ENCODE data around the gene OR2S2.
"Not testable (repeated sequence)": the region's sequence is repeated elsewhere in the genome, so short reads cannot be mapped to it uniquely, and the experiment has no call there.

The OR2S2 gene

DNA sequence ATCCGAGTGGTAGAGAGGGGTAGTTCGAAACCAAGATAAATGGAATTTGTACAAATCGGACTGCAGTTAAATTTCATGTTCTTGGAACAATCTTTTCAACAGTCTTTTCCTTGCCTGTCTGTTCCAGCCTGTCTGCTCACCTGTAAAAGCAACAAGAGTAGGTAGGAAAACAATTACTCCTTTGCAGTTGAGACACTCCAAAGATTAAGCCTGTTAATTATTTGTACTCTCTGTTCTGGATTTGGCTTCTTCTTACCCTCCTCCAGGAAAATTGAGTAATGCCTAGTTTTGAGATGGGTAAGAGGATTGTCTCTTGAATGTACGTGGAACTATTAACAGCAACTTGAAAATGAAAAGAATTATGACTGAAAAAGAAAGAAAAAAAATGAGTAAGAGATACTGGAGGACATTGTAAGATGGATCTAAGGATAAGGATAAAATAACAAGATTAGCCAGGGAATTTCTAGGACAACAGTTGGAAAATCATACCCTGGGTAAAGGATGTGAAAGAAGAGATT, 24.3 kb downstream of the OR2S2 start:
- DNase-seq, result no peak

DNA sequence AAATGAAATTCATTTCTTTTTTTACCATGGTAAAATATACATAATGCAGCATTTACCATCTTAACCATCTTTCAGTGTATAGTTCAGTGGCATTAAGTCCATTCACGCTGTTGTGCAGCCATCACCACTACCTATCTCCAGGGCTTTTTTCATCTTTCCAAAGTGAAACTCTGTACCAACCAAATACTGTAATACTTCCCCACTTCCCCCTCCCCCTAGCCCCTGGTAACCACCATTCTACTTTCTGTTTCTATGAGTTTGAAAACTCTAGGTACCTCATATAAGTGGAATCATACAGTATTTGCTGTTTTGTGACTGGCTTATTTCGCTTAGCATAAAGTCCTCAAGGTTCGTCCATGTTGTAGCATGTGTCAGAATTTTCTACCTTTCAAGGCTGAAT, 25.2 kb downstream of the OR2S2 start:
- no peak for DNase-seq

DNA sequence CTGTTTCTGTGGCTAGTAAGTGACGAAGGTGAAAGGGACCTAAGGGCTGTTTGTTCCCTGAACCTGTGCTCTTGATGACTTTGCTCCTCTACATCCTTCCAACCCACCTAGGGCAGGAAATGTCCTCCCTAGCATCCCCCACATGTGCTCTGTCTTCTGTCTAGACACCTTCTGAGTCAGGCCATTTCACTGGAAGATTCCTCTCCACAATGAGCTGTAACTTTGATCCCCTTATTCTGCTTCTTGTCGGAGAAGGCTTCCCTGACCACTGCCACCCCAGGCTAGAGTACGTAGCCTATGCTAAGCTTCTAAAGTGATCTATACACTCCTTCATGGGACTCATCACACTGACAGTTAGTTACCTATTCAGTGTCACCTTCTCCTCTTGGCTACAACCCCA, 27.0 kb downstream of the OR2S2 start:
- DNase-seq, result no peak

GRCh38 chr9:35930521-35930920, 27.4 kb downstream of the OR2S2 start:
- no peak for DNase-seq

GRCh38 chr9:35929453-35929718, 28.6 kb downstream of the OR2S2 start:
- no peak for DNase-seq

GRCh38 chr9:35928591-35929452, 29.1 kb downstream of the OR2S2 start:
- no peak for DNase-seq

- no peak for DNase-seq
These were observed 33.8 kb downstream of the OR2S2 start for GRCh38 chr9:35923927-35924763.

DNA sequence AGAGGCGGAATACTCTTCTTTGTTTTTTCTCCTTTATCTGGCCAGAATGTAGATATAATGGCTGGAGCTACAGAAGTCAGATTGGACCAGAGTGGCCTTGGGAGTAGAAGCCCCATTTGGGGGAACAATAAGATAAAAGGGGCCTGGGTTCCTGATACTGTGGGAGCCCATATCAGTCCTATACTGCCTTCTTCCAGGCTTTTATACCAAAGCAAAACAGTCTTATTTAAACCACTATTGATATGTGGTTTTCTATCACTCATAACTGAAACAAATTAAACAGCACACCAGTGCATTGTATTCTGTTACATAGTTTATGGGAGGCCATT, 34.4 kb downstream of the OR2S2 start:
- no peak for DNase-seq

DNA sequence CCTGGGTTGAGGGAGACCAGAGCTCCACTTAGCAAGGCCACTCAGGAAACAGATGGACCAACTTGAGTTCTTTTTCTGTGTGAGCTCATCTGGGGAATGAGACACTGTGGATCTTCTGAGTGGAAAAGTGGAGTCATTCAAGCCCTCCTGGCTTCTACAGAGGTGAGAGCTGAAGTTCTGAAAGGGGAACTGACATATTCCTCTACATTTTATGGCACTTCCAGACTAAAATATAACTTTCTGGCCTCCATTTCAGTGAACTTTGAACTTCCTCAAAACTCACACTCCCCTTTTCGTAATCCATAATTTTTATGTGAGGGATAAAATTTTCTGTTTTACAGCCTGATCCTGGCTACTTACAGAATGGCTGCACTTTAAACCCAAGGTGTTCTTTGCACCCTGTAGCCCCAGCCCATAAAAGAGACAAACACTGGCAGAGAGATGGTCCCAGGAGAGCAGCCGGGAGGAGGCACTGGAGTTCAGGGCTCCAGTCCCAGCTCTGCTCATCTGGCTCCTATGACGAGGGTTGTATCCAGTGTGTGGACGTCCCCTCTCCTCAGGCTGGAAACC, 37.8 kb downstream of the OR2S2 start:
- no peak for DNase-seq

- DNase-seq, result no peak
These were observed 38.5 kb downstream of the OR2S2 start for GRCh38 chr9:35919212-35920008.

DNA sequence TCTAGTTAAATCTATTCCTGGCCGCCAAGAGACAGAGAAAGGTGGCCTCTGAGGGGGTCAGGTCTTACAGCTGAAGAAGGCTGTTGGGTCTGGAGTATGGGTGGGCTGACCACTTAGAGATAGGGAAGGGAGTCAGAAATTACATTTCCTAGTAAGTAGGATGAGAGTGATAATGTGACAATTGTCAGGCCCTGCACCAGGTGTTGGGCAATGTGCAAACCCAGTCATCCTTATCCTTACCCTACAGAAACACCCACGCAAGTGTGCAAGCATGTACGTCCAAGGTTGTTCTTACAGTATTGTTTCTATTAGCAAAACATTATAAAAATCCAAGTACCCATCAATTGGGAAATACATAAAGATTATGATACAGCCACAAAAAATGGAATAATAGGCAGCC, 39.2 kb downstream of the OR2S2 start:
- no peak for DNase-seq

DNA sequence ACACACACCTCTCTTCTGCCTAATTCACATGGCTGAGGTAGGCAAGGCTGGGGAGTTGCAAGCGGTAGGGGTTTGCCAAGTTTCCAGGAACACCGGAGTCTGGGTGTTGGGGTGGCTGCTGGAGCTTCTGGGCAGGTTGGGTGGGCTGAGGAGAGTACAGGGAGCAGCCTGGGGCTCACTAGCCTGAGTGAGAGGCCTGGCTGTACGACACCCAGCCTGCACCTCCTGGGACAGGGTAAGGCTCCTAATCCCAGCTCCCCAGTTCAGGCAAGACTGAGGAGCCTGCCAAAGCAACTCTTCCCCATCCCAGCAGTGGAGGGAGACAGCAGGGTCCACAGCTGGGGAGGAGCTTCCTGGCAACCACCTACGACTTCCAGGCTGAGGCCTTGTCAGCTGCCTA, 40.7 kb downstream of the OR2S2 start:
- no peak for DNase-seq

DNA sequence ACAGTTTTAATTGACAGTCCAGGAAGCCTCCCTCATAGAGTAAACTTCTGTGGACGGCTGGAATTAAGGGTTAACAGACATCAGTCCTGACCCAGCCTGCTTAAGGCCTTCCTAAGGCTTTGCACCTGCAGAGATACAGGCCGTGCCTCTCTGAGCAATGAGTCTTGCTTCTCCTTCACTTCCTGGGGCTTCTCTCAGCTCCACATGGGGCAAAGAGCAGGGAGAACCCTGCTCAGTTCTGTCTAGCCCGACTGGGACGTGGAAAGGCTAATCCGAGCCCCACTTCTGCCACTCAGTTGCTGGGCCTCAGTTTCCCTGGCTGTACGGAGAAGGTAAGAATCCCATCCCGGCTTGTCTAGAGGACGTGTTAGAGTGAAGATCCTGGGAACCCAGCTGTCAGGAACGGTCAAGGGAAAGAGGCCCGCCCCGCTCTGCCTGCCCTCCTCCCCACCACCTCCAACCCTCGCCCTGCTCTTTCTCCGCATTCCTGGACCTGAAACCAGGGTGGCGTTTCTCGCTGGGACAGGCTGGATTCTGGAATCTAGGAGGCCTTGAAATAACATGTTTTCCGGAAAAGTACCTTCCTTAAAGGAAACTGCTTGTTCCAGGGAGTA, 42.2 kb downstream of the OR2S2 start:
- no peak for DNase-seq

DNA sequence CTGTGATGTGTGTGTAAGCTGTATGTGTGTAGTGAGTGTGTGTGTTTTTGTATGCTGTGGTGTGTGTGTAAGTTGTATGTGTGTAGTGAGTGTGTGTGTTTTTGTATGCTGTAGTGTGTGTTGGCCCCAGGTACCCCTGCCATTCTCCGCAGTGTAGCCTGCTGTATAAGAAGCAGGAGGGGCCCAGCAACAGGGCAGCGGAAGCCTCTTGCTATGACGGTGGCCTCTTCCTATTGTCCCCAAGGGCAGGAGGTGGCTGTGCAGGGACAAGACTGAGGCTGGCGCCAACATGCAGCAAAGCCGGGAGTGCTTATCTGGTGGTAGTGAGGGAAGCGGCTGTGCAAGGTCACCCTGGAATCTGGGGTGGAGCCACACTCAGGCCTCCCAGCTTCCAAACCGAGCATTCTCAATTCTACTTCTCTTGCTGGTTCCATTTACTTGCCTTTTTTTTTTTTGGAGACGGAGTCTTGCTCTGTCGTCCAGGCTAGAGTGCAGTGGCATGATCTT, 43.6 kb downstream of the OR2S2 start:
- DNase-seq, result no peak

- not testable (repeated sequence) for DNase-seq
These were observed 44.5 kb downstream of the OR2S2 start for GRCh38 chr9:35913429-35913828.

DNA sequence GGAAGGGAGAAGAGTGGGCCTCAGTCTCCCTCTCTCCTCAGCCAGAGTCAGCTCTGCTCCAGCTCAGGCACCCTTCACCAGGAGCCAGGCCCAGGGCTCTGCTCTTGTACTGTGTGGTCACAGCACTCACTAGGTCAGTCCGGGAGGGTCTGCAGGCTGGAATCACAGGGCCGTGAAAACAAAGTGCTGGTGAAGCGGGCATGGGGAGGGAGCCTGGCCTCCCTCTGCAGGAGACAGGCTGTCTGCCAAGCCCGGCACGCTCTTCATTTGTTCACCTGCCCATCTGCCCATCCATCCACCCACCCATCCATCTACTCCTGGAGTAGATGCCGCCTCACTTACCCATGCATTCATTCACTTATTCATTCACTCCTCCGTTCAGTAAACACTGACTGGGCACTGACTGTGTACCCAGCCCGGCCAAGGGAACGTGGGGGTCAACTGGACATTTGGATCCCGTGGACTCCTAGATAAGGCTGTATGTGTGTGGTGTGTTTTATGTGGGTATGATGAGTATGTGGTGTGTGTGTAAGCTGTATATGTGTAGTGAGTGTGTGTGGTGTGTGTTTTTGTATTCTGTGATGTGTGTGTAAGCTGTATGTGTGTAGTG, 45.1 kb downstream of the OR2S2 start:
- no peak for DNase-seq

- DNase-seq, result no peak
These were observed 46.3 kb downstream of the OR2S2 start for GRCh38 chr9:35911690-35912089.

- peak; percentile 41 for DNase-seq
These were observed 47.2 kb downstream of the OR2S2 start for GRCh38 chr9:35910613-35911359.

DNA sequence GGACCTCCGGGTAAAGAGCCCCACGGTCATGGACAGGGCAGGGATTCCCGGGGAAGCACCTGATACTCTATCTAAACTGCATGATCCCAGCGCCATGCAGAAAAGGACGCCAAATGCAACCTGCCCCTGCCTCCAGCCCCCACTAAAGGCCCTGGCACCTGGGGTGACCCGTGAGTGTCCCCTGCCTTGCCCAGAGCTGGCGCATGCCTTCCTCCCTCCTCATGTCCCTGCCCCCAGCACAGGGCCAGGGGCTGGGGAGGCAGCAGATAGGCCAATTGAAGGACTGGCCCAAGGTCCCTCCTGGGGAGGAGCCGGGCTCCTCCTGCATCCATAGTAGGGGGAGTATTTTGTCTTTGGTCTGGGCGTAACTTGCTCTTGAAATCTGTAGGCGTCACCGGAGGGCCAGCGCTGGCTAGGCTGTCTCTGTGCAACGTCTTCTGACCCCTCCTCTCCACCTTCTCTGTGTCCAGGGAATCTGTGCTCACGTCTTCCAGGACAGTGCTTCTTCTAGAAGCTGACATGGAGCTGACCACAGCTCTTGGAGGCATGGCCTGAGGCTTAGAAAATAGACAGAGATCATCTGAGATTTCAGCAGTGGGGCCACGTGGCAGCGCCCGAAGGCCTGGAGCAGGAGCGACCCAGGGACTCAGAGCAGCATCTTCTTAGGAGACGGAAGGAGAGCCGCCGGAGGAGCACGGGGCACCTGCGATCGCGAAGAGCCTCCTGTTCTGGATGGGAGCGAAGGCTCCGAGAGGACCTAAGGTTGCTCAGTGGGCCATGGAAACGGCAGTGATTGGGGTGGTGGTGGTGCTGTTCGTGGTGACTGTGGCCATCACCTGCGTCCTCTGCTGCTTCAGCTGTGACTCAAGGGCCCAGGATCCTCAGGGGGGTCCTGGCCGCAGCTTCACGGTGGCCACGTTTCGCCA, 48.0 kb downstream of the OR2S2 start:
- no peak for DNase-seq

DNA sequence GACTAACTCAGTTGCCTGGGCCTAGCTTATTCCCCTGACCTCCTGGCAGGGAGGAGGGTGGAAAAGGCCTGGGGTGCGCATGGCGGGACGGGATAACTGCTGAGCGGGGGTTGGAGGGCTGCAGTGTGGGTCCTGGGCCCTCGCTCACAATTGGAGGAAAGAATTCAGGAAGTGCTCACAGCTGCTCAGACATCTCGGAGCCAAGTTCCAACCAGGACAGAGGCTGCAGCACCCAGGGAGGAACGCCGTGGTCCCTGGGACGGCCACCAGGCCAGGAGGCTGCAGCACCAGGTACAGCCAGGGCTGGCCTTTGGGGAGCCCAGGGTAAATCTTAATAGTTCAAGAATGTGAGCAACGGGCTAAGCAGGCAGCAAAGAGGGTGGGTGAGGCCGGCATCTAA, 48.7 kb downstream of the OR2S2 start, which contains the start of gene SPAAR:
SPAAR (plus strand) TSS at position 217 of the 400 bp plus-strand sequence. CDS start 974 bp downstream, outside the sequence.
- DNase-seq, result no peak

Measured in NCI-H2029 treated with DMSO at 0.1 percent for 48 hours (cell line).